Spleen (tissue), 11 donors: Measurements from ENCODE around the gene GGCX. TPM values are rescaled to one million over a fixed set of nuclear protein-coding genes. Genes with fewer than 3 reads are reported as not detected.

Source experiments
- DNase-seq: peaks from one replicate; pipeline ENCODE4 v3.0.0-alpha.2; 2020
- H3K27ac ChIP-seq, 8 donors: fragments of 200-600 bp; sonication (generic) in 7 of 8; 1 replicate in 4 of 8; 2 replicates in 4 of 8; pipeline versions ENCODE4 v1.5.0 to v1.8.0; 2016 to 2021; ENCODE audit warnings: inconsistent platforms in 4 of 8, mild to moderate bottlenecking in 4 of 8, moderate library complexity in 1 of 8
- H3K27me3 ChIP-seq, 7 donors: fragments of 200-600 bp; sonication (generic) in 6 of 7; replicated peaks in 1 of 7; 1 replicate in 4 of 7; 2 replicates in 3 of 7; pipeline versions ENCODE4 v1.5.0 to v1.8.0; 2016 to 2021; ENCODE audit warnings: inconsistent platforms in 3 of 7, mild to moderate bottlenecking in 1 of 7
- H3K36me3 ChIP-seq, 6 donors: fragments of 200-600 bp; sonication (generic) in 5 of 6; 1 replicate in 4 of 6; 2 replicates in 2 of 6; pipeline versions ENCODE4 v1.5.0 to v1.8.0; 2016 to 2021; ENCODE audit warnings: inconsistent platforms in 2 of 6
- H3K4me1 ChIP-seq, 6 donors: fragments of 200-600 bp; sonication (generic) in 5 of 6; 1 replicate in 3 of 6; 2 replicates in 3 of 6; pipeline versions ENCODE4 v1.5.0 to v1.8.0; 2016 to 2021; ENCODE audit warnings: inconsistent platforms in 3 of 6
- H3K4me3 ChIP-seq, 8 donors: fragments of 200-600 bp; sonication (generic) in 7 of 8; 1 replicate in 4 of 8; 2 replicates in 4 of 8; pipeline versions ENCODE4 v1.5.0 to v1.8.0; 2016 to 2021; ENCODE audit warnings: inconsistent platforms in 4 of 8, mild to moderate bottlenecking in 4 of 8, moderate library complexity in 2 of 8
- H3K9me3 ChIP-seq, 8 donors: fragments of 200-600 bp; sonication (generic) in 7 of 8; 1 replicate in 4 of 8; 2 replicates in 4 of 8; pipeline versions ENCODE4 v1.5.0 to v1.8.0; 2016 to 2021; ENCODE audit warnings: inconsistent platforms in 4 of 8
- POLR2A ChIP-seq, 3 donors: fragments of 450-650 bp; IDR thresholded peaks; one replicate each; pipeline ENCODE4 v1.5.1; 2017; ENCODE audit warnings: antibody characterized with exemption in 3 of 3, mild to moderate bottlenecking in 1 of 3
- POLR2AphosphoS5 ChIP-seq, 3 donors: sonication (generic); formaldehyde crosslinking; IDR thresholded peaks; one replicate each; pipeline ENCODE4 v1.5.1; 2017; ENCODE audit warnings: antibody characterized with exemption in 3 of 3
- whole genome bisulfite sequencing, 5 donors: extraction: QIAGEN DNeasy Blood & Tissue Kit in 3 of 5; methylation state at CpG; one replicate each; pipeline versions ENCODE4 v1.1.5 to v1.1.7; 2013 to 2018; 5-methylcytosine and 5-hydroxymethylcytosine counted together
- intact Hi-C: fragments of 100-400 bp; cut with DNase I; formaldehyde crosslinking; loops from one replicate; pipeline ENCODE4 v1.15.0; 2023; ENCODE audit warnings: low total_unique reads
- polyA plus RNA-seq, 3 donors: library from polyadenylated mRNA; stranded (reverse); fragments of 200-250 nt; gene quantifications; one replicate each; pipeline ENCODE4 v1.2.1, GENCODE V29; 2013
- total RNA-seq, 7 donors: library from RNA; depleted of rRNA in 3 of 7; stranded (reverse); fragments of >200 nt in 3 of 7; fragmentation: NEBNext Ultra II Directional in 4 of 7; extraction: Animal tissue kit (Norgen Biotek cat#: 25700) in 4 of 7; gene quantifications; one replicate each; pipeline versions ENCODE4 v1.1.0 to v1.2.1, GENCODE V29; 2016 to 2021
- TF ChIP-seq, protein P1 (sequence below), 11 experiments: fragments of 200-600 bp in 7 of 11; fragments of 450-650 bp in 4 of 11; sonication (generic) in 4 of 11; IDR thresholded peaks in 8 of 11; conservative IDR thresholded peaks in 3 of 11; 1 replicate in 7 of 11; 2 replicates in 4 of 11; pipeline versions ENCODE4 v1.4.0 to v1.8.0; 2016 to 2021; ENCODE audit warnings: antibody characterized with exemption in 11 of 11, inconsistent platforms in 4 of 11, mild to moderate bottlenecking in 1 of 11
- donor health status: healthy with polysubstance abuse.
- donor health status: DM: no; HTN: no; CAD: no; lungs with moderate emphysema.
- donor health status: DM: no; HTN: no; CAD: no.
- donor health status: Bipolar disorder and iron deficiency.
- donor health status: healthy.
- donor health status: DM: no; HTN: no; CAD: no.
- donor health status: DM: yes; HTN: yes; CAD: no.

The GGCX gene
- total and polyA plus RNA-seq, 10 donors: 11.0 to 42.1 (median 29.5) TPM

DNA sequence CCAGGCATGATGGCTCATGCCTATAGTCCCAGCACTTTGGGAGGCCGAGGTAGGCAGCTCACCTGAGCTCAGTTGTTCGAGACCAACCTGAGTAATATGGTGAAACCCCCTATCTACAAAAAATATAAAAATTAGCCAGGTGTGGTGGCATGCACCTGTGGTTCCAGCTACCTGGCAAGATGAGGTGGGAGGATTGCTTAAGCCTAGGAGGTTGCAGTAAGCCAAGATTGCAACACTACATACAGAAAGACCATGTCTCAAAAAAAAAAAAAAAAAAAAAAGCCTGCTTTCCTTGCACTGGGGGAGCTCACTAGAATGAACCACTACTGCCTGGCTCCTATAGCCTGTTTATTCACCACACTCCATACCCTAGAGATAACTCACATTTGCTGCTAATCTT lies 29.7 kb downstream of the GGCX start:
- intact Hi-C loops: no loop called here
- WGBS, 5 donors: 73 to 100% (median 77%) methylated on average over 2 of the region's 2 CpGs
- H3K36me3 ChIP-seq: no peaks in the 10 kb centered on the region
- no peaks in the 10 kb centered on the region for H3K27me3 ChIP-seq
- TF ChIP-seq POLR2A (IDR thresholded peaks at IDR 0.05): no peak
- TF ChIP-seq, protein P1, sequence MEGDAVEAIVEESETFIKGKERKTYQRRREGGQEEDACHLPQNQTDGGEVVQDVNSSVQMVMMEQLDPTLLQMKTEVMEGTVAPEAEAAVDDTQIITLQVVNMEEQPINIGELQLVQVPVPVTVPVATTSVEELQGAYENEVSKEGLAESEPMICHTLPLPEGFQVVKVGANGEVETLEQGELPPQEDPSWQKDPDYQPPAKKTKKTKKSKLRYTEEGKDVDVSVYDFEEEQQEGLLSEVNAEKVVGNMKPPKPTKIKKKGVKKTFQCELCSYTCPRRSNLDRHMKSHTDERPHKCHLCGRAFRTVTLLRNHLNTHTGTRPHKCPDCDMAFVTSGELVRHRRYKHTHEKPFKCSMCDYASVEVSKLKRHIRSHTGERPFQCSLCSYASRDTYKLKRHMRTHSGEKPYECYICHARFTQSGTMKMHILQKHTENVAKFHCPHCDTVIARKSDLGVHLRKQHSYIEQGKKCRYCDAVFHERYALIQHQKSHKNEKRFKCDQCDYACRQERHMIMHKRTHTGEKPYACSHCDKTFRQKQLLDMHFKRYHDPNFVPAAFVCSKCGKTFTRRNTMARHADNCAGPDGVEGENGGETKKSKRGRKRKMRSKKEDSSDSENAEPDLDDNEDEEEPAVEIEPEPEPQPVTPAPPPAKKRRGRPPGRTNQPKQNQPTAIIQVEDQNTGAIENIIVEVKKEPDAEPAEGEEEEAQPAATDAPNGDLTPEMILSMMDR (IDR thresholded peaks at IDR 0.05 in 8 of 11, conservative IDR thresholded peaks at IDR 0.05 in 3 of 11): no peak
- TF ChIP-seq POLR2AphosphoS5 (IDR thresholded peaks at IDR 0.05): no peak
- H3K9me3 ChIP-seq: no peaks in the 10 kb centered on the region
- H3K4me1 ChIP-seq: peaks cover 0 to 22% (median 1%) of the 10 kb centered on the region in 6 donors
- no peak for DNase-seq
- no peak overlapping the region for H3K27ac ChIP-seq
- H3K4me3 ChIP-seq: no peak overlapping the region

DNA sequence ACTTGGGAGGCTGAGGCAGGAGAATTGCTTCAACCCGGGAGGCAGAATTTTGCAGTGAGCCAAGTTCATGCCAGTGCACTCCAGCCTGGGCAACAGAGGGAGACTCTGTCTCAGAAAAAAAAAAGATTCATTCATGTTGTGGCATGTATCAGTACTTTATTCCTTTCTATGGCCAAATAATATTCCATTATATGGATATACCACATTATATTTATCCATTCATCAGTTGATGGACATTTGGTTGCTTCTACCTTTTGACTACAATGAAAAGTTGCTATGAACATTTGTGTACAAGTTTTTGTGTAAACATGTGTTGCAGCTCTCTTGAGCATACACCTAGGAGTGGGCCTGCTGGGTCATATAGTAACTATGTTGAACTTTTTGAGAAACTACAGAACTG lies 31.5 kb downstream of the GGCX start:
- intact Hi-C loops: no loop called here
- H3K27me3 ChIP-seq: no peaks in the 10 kb centered on the region
- H3K9me3 ChIP-seq: no peaks in the 10 kb centered on the region
- H3K4me1 ChIP-seq: peaks cover 0 to 16% (median under 1%) of the 10 kb centered on the region in 6 donors
- WGBS, 5 donors: 88 to 100% (median 97%) methylated on average over 1 of the region's 1 CpG
- H3K4me3 ChIP-seq: no peak overlapping the region
- no peak for TF ChIP-seq POLR2AphosphoS5 (IDR thresholded peaks at IDR 0.05)
- TF ChIP-seq, protein P1 (IDR thresholded peaks at IDR 0.05 in 8 of 11, conservative IDR thresholded peaks at IDR 0.05 in 3 of 11): no peak
- TF ChIP-seq POLR2A (IDR thresholded peaks at IDR 0.05): no peak
- H3K27ac ChIP-seq: no peak overlapping the region
- no peaks in the 10 kb centered on the region for H3K36me3 ChIP-seq
- DNase-seq: no peak

DNA sequence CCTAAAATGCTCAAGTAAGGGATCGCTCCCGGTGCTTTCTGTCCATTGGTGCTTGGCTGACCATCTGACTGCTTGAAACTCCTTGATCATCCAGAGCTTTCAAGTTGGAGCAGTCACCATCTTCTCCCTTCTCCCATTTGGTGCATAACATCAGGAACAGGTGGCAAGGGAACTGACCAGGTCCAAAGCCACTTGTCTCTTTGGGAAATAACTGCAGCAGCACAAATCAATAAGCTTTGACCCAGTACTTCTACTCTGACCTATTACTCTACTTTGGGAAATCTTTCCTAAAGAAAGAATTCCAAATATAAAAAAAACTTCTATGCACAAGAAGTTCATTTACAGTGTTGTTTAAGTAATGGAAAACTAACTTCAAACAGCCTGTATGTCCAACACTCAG lies 32.9 kb downstream of the GGCX start:
- intact Hi-C loops: no loop called here
- H3K27ac ChIP-seq: no peak overlapping the region
- 88 to 98% (median 93%) methylated on average over 2 of the region's 2 CpGs for WGBS, 5 donors

GRCh38 chr2:85527787-85528186 lies 33.5 kb downstream of the GGCX start:
- no peak overlapping the region for H3K27ac ChIP-seq
- no peak for DNase-seq
- TF ChIP-seq, protein P1 (IDR thresholded peaks at IDR 0.05 in 8 of 11, conservative IDR thresholded peaks at IDR 0.05 in 3 of 11): no peak
- no peak for TF ChIP-seq POLR2AphosphoS5 (IDR thresholded peaks at IDR 0.05)
- no peak for TF ChIP-seq POLR2A (IDR thresholded peaks at IDR 0.05)
- no peaks in the 10 kb centered on the region for H3K9me3 ChIP-seq
- intact Hi-C loops: no loop called here
- no peak overlapping the region for H3K4me3 ChIP-seq
- H3K27me3 ChIP-seq: no peaks in the 10 kb centered on the region
- no peaks in the 10 kb centered on the region for H3K36me3 ChIP-seq
- H3K4me1 ChIP-seq: peaks cover 0 to 22% (median 8%) of the 10 kb centered on the region in 6 donors

More for the DNA sequence above, 32.9 kb downstream of the GGCX start:
- Histone ChIP-seq H3K4me3 (no peak overlapping the region), H3K27me3 (no peaks in the 10 kb centered on the region), H3K4me1 (peaks cover 0 to 22% (median 8%) of the 10 kb centered on the region in 6 donors), H3K36me3 (no peaks in the 10 kb centered on the region), H3K9me3 (no peaks in the 10 kb centered on the region)
- TF ChIP-seq, protein P1 (IDR thresholded peaks at IDR 0.05 in 8 of 11, conservative IDR thresholded peaks at IDR 0.05 in 3 of 11): no peak
- no peak for TF ChIP-seq POLR2AphosphoS5 (IDR thresholded peaks at IDR 0.05)
- no peak for DNase-seq
